NCI-H1694 (cell line): ENCODE measurements around the gene CACNA1C.
A peak's percentile ranks its signal among the peaks of the same experiment; 100 is the strongest.

ENCODE experiments used
- DNase-seq: peaks from one replicate; lab custom pipeline; 2025; lab: John Stamatoyannopoulos, UW

Gene CACNA1C

DNA sequence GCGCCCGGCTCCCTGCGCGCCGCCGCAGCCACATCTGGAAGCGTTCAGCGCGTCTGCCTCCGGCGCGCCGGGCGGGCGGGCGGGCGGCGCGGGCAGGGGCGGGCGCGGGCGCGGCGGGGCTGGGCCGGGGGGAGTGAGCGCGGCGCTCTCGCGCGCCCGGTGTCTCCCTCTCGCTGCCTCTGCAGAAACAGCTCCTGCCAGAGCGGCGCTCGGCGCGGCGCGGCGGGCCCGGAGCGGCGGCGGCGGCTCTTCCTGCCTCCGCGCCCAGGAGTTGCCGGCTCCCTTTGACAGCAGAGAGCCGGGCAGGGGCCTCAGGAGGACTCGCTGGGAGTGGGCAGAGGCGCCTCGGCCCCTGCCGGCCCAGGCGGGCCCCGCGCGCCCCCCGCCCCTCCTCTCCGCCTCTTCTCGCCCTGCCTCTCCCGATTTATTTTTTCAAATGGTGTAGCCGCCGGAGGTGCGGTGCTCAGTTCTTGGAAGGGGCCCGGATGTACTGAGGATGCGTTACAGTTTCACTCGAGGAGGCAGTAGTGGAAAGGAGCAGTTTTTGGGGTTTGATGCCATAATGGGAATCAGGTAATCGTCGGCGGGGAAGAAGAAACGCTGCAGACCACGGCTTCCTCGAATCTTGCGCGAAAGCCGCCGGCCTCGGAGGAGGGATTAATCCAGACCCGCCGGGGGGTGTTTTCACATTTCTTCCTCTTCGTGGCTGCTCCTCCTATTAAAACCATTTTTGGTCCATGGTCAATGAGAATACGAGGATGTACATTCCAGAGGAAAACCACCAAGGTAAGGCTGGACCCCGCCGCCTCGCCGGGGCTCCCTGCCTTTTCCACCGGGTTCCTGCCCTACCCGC lies at the start of gene CACNA1C:
CACNA1C (plus strand) TSS at position 162 of the 853 bp plus-strand sequence; CDS start at position 738, 576 bp downstream.
- peak; percentile 44 for DNase-seq

DNA sequence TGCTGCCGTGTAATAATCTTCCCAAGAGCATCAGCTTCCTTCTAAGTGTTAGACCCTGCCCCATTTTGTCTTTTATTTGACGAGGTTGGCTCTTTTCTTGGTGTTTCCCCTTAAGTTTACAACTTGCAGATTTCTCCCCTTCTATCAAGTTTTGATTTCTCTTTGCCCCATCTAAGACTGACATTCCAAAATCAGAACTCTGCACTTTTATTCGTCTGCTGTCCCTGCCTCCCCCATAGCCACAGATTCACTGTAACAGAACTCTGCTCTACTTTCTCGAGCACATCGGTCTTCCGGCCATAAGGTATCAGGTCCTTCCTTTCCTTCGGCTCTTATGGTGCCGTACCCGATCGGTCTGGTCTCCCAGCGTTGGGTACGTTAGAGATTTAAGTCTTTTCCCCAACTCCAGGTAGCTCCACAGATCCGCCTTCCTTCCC lies 49.1 kb upstream of the CACNA1C start:
- DNase-seq = no peak

- DNase-seq = peak; percentile 95
Observed at GRCh38 chr12:2004113-2004929, 48.5 kb upstream of the CACNA1C start, which contains the start of gene DCP1B. Gene DCP1B, minus strand, starts transcription at chr12:2004457. Its CDS starts 26 bp downstream, at chr12:2004431.

- no peak for DNase-seq
Observed at GRCh38 chr12:2008677-2009076, 44.1 kb upstream of the CACNA1C start.

DNA sequence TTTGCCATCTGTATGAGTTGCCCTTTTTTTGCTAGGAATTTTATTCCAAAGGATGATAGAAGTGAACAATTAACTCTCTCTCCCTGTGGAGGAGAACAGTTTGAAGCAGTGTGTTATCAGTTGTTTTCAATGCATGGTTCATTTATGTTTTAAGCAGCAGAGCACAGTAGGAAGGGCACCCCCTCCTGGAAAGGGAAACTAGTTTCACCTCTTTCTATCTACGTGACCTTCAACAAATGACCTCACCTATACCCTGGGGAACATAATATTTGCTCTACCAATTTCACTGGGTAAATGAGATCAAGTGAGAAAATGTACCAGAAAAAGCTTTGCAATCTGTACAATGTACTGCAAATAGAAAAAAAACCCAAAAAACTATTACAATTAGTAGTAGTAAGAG lies 43.2 kb upstream of the CACNA1C start:
- no peak for DNase-seq

DNA sequence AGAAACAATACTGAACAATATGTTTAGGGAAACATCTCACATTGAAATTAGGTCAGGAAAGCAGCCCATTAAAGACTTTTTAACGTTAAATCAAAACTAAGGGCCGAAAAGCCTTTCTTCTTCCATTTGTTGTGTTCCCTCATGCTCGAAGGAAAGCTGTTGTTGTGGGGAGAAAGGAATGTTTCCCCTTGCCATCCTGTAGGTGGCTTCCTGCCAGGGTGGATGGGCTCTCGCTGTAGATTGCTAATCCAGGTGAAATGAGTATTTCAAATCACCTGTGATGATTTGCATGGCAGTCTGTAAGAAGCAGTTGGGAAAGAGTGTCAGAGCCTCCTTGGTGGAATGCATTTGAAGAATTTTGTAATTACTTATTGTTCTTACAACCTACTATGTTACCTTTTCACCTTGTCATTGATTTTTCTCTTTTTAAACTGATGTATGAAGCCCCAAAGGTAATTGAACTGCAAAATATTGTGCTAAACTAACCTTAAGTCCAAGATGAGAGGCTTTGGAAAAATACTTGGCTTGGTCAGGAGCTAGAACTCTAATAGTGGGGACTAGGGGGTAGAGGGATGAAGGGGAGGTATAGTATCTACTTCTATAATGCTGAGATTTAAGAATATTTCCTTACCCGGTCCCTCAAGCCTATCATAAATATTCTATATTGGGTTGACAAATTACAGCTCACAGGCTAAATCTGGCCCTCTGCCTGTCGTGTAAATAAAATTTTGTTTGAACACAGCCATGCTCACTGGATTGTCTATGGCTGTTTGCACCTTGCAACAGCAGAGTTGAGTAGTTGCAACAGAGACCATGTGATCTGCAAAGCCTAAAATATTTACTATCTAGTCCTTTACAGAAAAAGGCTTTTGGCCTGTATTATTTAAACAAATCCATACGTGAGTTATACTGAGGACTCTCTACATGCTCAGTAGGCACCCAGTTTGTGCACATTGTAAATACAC lies 40.9 kb upstream of the CACNA1C start:
- no peak for DNase-seq

DNA sequence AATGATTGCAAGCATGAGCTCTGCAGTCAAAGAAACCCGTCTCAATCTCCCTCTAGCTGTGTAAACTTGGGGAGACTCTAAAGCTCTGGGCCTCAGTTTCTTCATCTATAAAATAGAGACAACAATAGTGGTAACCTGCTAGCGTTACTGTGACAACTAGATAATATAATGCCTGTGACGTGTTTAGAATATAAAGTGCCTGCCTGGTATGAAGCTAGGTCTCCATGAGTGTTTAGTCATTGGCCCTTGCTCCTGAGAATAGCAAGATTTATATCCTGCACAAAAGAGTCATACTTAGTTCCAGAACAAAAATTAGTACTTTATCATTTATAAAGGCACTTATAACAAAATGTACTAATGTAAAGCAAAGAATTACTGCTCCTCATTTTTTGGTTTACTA lies 39.7 kb upstream of the CACNA1C start:
- DNase-seq = no peak

- DNase-seq = no peak
Observed at GRCh38 chr12:2013527-2014223, 39.1 kb upstream of the CACNA1C start.

- DNase-seq = no peak
Observed at GRCh38 chr12:2014231-2014630, 38.6 kb upstream of the CACNA1C start.

DNA sequence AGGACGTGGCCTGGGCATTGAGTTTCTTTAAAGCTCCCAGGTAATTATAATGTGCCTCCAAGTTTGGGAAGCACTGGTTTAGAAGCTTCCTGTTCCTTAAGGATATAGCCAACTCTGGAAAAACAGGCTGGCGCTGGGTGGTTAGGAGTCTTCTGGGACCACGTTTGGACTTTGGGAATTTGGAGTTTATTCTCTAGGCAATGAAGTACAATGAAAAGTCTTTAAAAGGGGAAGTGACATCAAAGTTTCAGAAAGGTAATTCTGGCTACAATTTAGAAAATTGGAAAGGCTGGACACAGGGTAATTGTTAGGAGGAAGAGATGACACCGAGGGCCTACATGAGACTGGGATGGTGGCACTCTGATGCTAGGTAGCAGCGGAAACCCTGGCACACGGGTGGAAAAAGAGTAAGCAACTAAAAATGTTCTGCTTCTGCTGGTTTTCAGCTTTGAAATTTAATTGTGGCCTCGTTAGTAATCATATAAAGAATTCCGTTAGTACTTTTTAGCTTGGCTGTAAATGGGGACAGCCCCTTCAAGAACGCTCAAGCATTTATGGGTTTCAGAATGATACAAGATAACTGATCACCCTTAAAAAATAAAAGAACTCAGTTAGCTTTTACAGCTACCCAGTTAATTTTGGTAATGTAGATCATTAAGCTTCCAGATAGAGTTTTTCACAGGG lies 35.8 kb upstream of the CACNA1C start:
- DNase-seq = no peak

- no peak for DNase-seq
Observed at GRCh38 chr12:2017546-2018337, 35.0 kb upstream of the CACNA1C start.

- no peak for DNase-seq
Observed at GRCh38 chr12:2018391-2018790, 34.4 kb upstream of the CACNA1C start.

GRCh38 chr12:2019126-2019525 lies 33.7 kb upstream of the CACNA1C start:
- no peak for DNase-seq

DNA sequence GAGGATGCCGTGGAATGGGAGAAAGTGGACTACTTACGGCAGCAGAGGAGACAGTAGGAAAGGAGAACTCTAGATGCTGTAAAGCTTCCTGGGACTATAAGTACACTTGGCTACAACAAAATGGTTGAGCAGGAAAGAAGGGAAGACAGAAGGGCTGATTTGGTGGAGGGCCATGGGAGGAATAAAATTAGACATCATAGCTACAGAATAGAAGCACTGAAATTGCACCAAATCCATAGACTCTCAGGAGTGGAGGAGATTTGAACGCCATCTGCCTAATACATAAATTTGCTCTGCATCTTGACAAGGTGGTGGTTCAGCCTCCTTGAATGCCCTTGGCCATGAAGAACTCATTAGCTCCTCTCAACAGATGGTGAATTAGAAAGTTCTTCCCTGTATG lies 32.3 kb upstream of the CACNA1C start:
- no peak for DNase-seq

DNA sequence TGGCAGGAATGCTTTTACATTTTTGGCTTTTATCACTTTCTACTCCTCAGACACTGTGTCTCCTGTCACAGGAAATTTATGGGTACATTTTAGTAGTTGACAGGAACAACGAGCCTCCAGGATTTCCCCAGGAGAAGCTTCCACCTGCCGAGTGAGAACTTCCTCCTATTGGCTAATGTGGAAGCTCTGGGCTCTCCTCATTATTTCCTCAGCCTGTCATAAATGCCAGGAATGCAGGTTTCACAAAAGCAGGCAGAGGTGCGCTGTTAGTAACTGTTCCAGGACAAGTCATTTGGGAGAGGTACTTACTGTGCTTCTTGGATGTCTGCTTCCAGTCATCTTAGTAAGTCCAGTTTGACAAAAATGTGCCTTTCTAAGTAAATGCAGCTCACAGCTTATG lies 29.4 kb upstream of the CACNA1C start:
- no peak for DNase-seq

DNA sequence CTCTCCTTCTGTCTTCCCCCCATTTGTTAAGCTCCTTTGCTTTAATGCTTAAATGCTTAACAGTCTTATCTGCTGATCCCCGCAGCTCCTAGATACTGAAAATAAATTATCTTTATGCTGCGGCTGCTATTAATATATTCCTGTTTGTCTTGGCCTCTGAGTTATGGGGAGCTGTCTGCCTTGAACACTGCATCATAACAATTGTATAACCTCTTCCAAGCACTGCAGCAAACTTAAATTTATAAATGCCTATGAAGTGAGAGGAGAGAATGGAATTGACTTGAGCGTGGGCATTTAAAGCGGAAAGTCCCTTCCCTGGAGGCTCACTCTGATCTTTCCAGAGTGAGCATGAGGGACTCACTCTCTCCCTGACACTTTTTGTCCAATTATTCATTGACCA lies 25.4 kb upstream of the CACNA1C start:
- DNase-seq = no peak

- no peak for DNase-seq
Observed at GRCh38 chr12:2029851-2030250, 22.9 kb upstream of the CACNA1C start.

DNA sequence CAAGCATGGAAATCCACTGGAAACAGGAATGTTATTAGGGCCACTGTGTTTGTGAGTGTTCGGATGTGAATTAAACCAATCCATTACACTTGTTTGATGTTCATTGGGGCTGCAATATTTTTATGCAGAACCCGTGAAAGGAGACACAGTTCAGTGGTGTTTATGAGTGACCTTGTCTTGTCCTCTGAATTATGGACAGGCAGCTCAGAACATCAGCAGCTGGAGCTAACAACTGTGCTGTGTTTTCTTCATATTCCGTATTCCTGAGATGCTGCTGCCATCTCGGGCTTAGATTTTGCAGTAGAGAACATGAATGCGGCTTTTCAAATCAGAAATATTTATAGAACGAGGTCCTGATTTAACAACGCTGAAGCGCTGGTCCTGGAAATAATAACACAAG lies 20.3 kb upstream of the CACNA1C start:
- no peak for DNase-seq

DNA sequence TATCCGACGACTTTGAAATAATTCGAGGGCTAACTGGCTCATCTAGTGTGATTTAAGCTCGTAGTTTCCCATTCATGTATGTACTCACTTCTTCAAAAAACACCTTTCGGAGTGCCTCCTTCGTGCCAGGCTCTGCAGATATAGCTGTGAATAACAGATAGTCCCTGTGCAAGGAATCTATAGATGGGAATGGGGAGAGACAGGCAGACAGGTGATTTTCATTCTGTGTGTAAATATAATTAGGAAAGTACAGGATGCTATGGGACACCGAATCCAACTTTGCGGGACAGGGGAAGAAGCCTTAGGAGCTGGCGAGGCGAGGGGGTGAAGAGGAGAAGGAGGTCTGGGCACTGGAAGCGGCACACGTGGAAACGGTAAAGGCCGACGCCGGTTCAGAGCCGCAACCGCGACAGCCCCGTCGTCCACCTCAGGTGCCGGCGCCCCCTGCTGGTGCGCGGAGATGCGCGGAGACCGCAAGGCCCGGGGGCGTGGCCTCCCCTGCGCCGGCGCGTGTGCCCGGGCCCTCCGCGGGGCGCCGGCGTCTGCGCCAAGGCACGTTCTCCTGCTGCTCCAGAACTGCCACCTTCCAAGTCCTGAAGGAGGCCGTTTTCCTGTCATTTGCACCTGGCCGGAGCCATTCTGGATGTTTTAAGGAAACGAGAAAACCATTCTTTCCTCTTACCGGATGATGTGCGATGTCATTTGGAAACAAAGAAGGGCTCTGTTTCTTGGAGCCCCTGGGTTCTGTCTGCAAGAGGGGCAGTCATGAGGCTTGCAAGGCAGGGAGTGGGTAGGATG lies 18.0 kb upstream of the CACNA1C start:
- peak; percentile 71 for DNase-seq
